Kidney epithelial cell (primary cell): ENCODE results near the gene TRIB2. TPM values are rescaled to one million over a fixed set of nuclear protein-coding genes. Genes with fewer than 3 reads are reported as not detected.

Experiments used
- DNase-seq: peaks from one replicate; pipeline ENCODE4 v3.0.0-alpha.2; 2010; ENCODE audit warnings: low read depth
- H3K27me3 ChIP-seq: 2 replicates; pipeline ENCODE4 v1.6.0; 2011; ENCODE audit warnings: low read length; ENCODE audit not compliant: control insufficient read depth, insufficient read depth
- H3K36me3 ChIP-seq: 2 replicates; pipeline ENCODE4 v1.5.1; 2011; ENCODE audit warnings: low read length; ENCODE audit not compliant: control insufficient read depth, insufficient read depth
- H3K4me3 ChIP-seq: 2 replicates; pipeline ENCODE4 v1.5.1; 2011; ENCODE audit warnings: low read depth, mild to moderate bottlenecking, control low read depth, low read length
- total RNA-seq: library from RNA; depleted of rRNA; stranded (reverse); fragments of >200 nt; gene quantifications from 2 replicates; pipeline ENCODE4 v1.2.3, GENCODE V29; 2015
- TF ChIP-seq, protein P1 (sequence below): IDR thresholded peaks from 2 replicates; pipeline ENCODE4 v1.5.1; 2011; ENCODE audit warnings: mild to moderate bottlenecking, moderate library complexity, low read length, control low read depth, inconsistent platforms; ENCODE audit not compliant: insufficient read depth, poor library complexity, severe bottlenecking

The TRIB2 gene
- total RNA-seq, 1 donor from 2014 or later: 16.9 TPM

GRCh38 chr2:12762337-12762736 lies 45.6 kb downstream of the TRIB2 start:
- TF ChIP-seq, protein P1, sequence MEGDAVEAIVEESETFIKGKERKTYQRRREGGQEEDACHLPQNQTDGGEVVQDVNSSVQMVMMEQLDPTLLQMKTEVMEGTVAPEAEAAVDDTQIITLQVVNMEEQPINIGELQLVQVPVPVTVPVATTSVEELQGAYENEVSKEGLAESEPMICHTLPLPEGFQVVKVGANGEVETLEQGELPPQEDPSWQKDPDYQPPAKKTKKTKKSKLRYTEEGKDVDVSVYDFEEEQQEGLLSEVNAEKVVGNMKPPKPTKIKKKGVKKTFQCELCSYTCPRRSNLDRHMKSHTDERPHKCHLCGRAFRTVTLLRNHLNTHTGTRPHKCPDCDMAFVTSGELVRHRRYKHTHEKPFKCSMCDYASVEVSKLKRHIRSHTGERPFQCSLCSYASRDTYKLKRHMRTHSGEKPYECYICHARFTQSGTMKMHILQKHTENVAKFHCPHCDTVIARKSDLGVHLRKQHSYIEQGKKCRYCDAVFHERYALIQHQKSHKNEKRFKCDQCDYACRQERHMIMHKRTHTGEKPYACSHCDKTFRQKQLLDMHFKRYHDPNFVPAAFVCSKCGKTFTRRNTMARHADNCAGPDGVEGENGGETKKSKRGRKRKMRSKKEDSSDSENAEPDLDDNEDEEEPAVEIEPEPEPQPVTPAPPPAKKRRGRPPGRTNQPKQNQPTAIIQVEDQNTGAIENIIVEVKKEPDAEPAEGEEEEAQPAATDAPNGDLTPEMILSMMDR: no peak
- Histone ChIP-seq H3K4me3 (no peak overlapping the region), H3K36me3 (no peaks in the 10 kb centered on the region), H3K27me3 (no peaks in the 10 kb centered on the region)
- DNase-seq: no peak

DNA sequence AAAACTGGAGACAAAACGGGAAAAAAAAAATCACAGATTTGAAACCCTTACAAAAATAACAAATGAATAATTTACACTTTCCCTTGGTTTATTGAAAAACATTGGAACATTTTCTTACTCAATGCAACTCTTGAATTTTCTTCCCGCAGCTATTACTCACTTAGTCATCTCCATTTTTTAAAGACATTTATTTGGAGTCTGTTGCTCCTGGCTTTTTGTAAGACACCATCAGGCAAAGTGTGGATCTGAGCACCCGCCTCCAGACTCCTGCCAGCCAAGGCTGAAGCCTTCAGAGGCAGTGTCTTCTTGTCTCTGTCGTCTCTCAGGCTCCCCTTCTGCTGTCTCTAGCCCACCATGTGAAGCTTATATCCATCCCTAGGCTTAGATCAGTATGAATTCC lies 46.2 kb downstream of the TRIB2 start:
- H3K36me3 ChIP-seq: no peaks in the 10 kb centered on the region
- no peak overlapping the region for H3K4me3 ChIP-seq
- TF ChIP-seq, protein P1: no peak
- DNase-seq: no peak
- no peaks in the 10 kb centered on the region for H3K27me3 ChIP-seq

DNA sequence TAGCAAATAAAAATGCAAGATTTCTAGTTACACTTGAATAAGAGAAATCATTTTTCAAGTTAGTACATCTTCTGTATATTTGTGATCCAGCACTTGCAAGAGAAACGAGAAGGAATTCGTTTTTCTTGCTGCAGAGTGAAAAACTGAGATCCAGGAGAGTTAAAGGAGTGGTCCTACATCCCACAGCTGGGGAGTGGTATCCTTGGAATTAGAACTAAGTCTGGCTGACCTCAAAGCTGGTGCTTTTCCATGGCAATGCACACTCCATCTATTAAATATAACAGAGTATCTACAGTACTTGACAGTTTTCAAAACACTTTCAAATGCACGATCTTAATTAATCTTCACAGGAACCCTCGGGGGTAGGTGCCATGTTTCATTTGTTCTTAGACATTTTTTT lies 46.8 kb downstream of the TRIB2 start:
- Histone ChIP-seq H3K4me3 (no peak overlapping the region), H3K36me3 (no peaks in the 10 kb centered on the region), H3K27me3 (no peaks in the 10 kb centered on the region)
- TF ChIP-seq, protein P1: no peak
- no peak for DNase-seq

DNA sequence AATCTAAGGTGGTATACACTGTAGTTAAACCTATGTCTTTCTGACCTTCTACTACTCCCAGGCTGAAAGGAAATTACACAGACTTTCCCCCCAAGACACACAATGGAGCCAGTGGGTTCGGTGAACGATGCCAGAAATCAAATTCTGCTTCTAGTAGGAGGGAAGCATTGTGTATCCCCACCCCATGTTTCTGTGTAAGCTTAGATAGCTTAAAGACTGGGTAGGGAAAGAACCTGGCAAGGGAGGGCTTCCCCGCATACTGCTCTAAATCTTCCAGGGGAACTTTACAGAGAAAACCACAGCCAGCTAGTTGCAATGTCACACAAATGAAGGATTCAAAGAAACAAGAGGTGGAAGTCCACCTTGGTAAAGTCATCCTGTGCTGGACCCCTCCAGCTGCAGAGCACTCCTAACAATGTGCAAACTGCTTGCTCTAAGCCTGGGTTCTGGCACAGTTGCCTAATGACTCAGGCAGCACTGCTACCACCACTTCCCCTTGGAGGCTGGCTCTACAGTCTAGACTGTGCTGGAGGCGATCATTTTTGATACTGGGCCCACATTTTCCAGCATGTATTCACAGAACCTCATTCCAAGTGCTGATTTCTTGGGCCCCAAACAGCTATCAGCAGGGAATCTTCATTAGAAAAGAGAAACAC lies 47.5 kb downstream of the TRIB2 start:
- DNase-seq: no peak
- TF ChIP-seq, protein P1: no peak
- Histone ChIP-seq H3K27me3 (no peaks in the 10 kb centered on the region), H3K36me3 (no peaks in the 10 kb centered on the region), H3K4me3 (no peak overlapping the region)

GRCh38 chr2:12764849-12765605 lies 48.3 kb downstream of the TRIB2 start:
- DNase-seq: no peak

More at GRCh38 chr2:12764849-12765605, 48.3 kb downstream of the TRIB2 start:
- H3K36me3 ChIP-seq: no peaks in the 10 kb centered on the region
- TF ChIP-seq, protein P1: no peak
- no peak overlapping the region for H3K4me3 ChIP-seq
- H3K27me3 ChIP-seq: peaks cover 2% of the 10 kb centered on the region
